ENCODE results near the gene GIGYF1. TPM values are rescaled to one million over a fixed set of nuclear protein-coding genes. Genes with fewer than 3 reads are reported as not detected.

The GIGYF1 gene
- total and polyA plus RNA-seq, 2 donors (not counting 3 experiments of a cell fraction or from before 2014, with no cell fraction given), result 13.6 to 46.3 TPM

DNA sequence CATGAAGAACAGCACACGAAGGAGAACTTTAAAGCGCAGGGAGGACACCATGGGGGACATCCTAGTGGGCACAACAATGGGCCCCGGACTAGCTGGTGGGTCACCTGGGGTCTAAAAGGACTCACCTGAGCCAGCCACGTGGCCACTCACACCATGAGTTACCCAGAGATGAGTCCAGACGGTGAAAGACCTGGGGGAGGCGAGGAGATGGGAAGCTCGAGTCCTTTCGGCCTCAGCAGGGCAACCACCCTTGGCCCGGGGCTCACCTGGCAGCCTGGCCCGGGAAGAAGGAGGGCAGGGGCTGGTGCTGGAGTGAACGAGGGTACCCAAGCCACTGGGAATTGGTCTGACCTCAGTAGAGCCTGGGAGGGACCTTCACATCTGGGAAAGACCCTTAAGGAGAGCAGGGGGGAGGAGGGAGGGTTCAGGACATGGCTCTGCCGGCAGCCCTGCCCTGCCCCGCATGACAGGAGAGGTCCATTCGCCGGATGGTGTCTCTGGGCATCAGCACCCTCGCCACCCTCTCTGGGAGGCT, 5.7 kb downstream of the GIGYF1 start:
- DNase-seq (ENCODE audit: low read depth, low spot score) (no peak), FAIRE-seq (no peak)
- H3K4me1 ChIP-seq (ENCODE audit: control insufficient read depth, extremely low read depth, insufficient read depth, low read length), result peaks cover 14% of the 10 kb centered on the region
- ChIA-PET POLR2A (no interaction called here), CTCF (interaction anchor here (5.0 kb wide), 1 partner anchor 7 kb away, joined by 60 read pairs; no protein-coding TSS in a partner anchor)
- peaks cover 2% of the 10 kb centered on the region for H4K20me1 ChIP-seq (replicated peaks; ENCODE audit: control insufficient read depth, extremely low read depth, insufficient read depth, low read length)
- dilution Hi-C loops (cut with MboI; ENCODE audit: extremely low pct_ligation_motif_present, low sequenced_read_pairs) (no loop called here), intact Hi-C loops (cut with micrococcal nuclease) (no loop called here)
- no TSS peak for BruUV-seq (replicated peaks)
- H3K4me2 ChIP-seq (ENCODE audit: insufficient read depth, low read length), result no peak overlapping the region
- H3K9me1 ChIP-seq (replicated peaks; ENCODE audit: control insufficient read depth, extremely low read depth, insufficient read depth, low read length), result no peaks in the 10 kb centered on the region
- peaks cover 45% of the 10 kb centered on the region for H3K79me2 ChIP-seq (ENCODE audit: control insufficient read depth, insufficient read depth, low read length)
- H2AFZ ChIP-seq (ENCODE audit: low read depth, low read length), result no peak overlapping the region
- no peaks in the 10 kb centered on the region for H3K9me3 ChIP-seq (replicated peaks; ENCODE audit: control insufficient read depth, insufficient read depth, low read length)
- TF ChIP-seq MYC (IDR thresholded peaks at IDR 0.05; ENCODE audit: low read depth, low read length), result no peak
- TF ChIP-seq, protein P1, sequence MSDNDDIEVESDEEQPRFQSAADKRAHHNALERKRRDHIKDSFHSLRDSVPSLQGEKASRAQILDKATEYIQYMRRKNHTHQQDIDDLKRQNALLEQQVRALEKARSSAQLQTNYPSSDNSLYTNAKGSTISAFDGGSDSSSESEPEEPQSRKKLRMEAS (IDR thresholded peaks at IDR 0.05; ENCODE audit: insufficient read depth, insufficient read length), result no peak
- TF ChIP-seq JUN (IDR thresholded peaks at IDR 0.05; ENCODE audit: borderline replicate concordance, insufficient read depth, insufficient read length, low read depth), result no peak
- TF ChIP-seq POLR2A (IDR thresholded peaks at IDR 0.05; ENCODE audit: low read depth, low read length), result no peak
- TF ChIP-seq GATA2 (IDR thresholded peaks at IDR 0.05; ENCODE audit: insufficient read depth, insufficient read length, low read depth, low read length), result no peak
- no peak for TF ChIP-seq POLR2AphosphoS5 (IDR thresholded peaks at IDR 0.05; ENCODE audit: insufficient read depth, low read depth, low read length)
- no peak for TF ChIP-seq EZH2 (IDR thresholded peaks at IDR 0.05; ENCODE audit: borderline replicate concordance, low read depth, low read length, severe bottlenecking)
- TF ChIP-seq FOS (IDR thresholded peaks at IDR 0.05; ENCODE audit: borderline replicate concordance, insufficient read depth, low read length), result no peak
- TF ChIP-seq, protein P2, sequence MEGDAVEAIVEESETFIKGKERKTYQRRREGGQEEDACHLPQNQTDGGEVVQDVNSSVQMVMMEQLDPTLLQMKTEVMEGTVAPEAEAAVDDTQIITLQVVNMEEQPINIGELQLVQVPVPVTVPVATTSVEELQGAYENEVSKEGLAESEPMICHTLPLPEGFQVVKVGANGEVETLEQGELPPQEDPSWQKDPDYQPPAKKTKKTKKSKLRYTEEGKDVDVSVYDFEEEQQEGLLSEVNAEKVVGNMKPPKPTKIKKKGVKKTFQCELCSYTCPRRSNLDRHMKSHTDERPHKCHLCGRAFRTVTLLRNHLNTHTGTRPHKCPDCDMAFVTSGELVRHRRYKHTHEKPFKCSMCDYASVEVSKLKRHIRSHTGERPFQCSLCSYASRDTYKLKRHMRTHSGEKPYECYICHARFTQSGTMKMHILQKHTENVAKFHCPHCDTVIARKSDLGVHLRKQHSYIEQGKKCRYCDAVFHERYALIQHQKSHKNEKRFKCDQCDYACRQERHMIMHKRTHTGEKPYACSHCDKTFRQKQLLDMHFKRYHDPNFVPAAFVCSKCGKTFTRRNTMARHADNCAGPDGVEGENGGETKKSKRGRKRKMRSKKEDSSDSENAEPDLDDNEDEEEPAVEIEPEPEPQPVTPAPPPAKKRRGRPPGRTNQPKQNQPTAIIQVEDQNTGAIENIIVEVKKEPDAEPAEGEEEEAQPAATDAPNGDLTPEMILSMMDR (IDR thresholded peaks at IDR 0.05; ENCODE audit: extremely low read depth in 1 of 2, insufficient read depth in 1 of 2, low read depth in 1 of 2, low read length in 2 of 2), result no peak
- no peaks in the 10 kb centered on the region for H3K27me3 ChIP-seq (ENCODE audit: control insufficient read depth in 2 of 2, insufficient read depth in 2 of 2, low read length in 2 of 2)
- H3K4me3 ChIP-seq (replicated peaks in 1 of 3; ENCODE audit: insufficient read depth in 1 of 3, low read depth in 1 of 3, low read length in 3 of 3), result no peak overlapping the region
- H3K36me3 ChIP-seq (ENCODE audit: control insufficient read depth in 2 of 2, extremely low read depth in 1 of 2, insufficient read depth in 2 of 2, low read length in 2 of 2), result peaks cover 3 to 47% of the 10 kb centered on the region in 2 experiments
- H3K9ac ChIP-seq (replicated peaks; ENCODE audit: extremely low read depth, insufficient read depth, low read length), result no peak overlapping the region
- no peak overlapping the region for H3K27ac ChIP-seq (ENCODE audit: insufficient read depth, low read depth, low read length)

Data from endothelial cell of umbilical vein (primary cell).